K562 (cell line): Measurements from ENCODE around the gene BCL7B. TPM values are rescaled to one million over a fixed set of nuclear protein-coding genes. Genes with fewer than 3 reads are reported as not detected.

Experiments
- ADNP ChIP-seq: fragments of 200-800 bp; sonication (Bioruptor generic); IDR thresholded peaks from 2 replicates; pipeline ENCODE4 v1.6.1; 2016; ENCODE audit warnings: missing genetic modification characterization, missing compliant biosample characterization
- ASH1L ChIP-seq: fragments of 450-650 bp; IDR thresholded peaks from 2 replicates; pipeline ENCODE4 v1.6.1; 2018; ENCODE audit warnings: borderline replicate concordance, mild to moderate bottlenecking, low read depth; ENCODE audit not compliant: partially characterized antibody
- BHLHE40 ChIP-seq: IDR thresholded peaks from 2 replicates; pipeline ENCODE4 v1.6.1; 2011; ENCODE audit warnings: low read length, improper control_type of control experiment
- BRD9 ChIP-seq: fragments of 450-650 bp; IDR thresholded peaks from 2 replicates; pipeline ENCODE4 v1.6.1; 2018; ENCODE audit warnings: low read depth; ENCODE audit not compliant: partially characterized antibody
- CBFA2T3 ChIP-seq: fragments of 450-650 bp; IDR thresholded peaks from 2 replicates; pipeline ENCODE4 v1.6.1; 2017
- CSDE1 ChIP-seq, 2 experiments: fragments of 450-650 bp; IDR thresholded peaks; 2 replicates each; pipeline ENCODE4 v1.6.1; 2016; ENCODE audit warnings: mild to moderate bottlenecking in 1 of 2
- ELF1 ChIP-seq: fragments of 200-800 bp; sonication (Bioruptor generic); IDR thresholded peaks from 2 replicates; pipeline ENCODE4 v1.6.1; 2016; ENCODE audit warnings: missing genetic modification characterization, missing compliant biosample characterization
- EP400 ChIP-seq: fragments of 450-650 bp; IDR thresholded peaks from 2 replicates; pipeline ENCODE4 v1.6.1; 2017; ENCODE audit warnings: antibody characterized with exemption, mild to moderate bottlenecking, moderate library complexity
- ESRRA ChIP-seq: fragments of 450-650 bp; IDR thresholded peaks from 2 replicates; pipeline ENCODE4 v1.6.1; 2014; ENCODE audit warnings: low read depth, mild to moderate bottlenecking, moderate library complexity, borderline replicate concordance
- ETV6 ChIP-seq, 3 experiments: fragments of 150-350 bp in 1 of 3; sonication (generic) in 1 of 3; formaldehyde crosslinking in 1 of 3; IDR thresholded peaks; 2 replicates each; pipeline versions ENCODE4 v1.6.1 to v1.8.0; 2014 to 2022; ENCODE audit warnings: borderline replicate concordance in 2 of 3, low read depth in 2 of 3, antibody characterized with exemption in 1 of 3, low read length in 1 of 3, mild to moderate bottlenecking in 1 of 3, missing genetic modification reagents in 1 of 3
- GABPA ChIP-seq: fragments of 200-800 bp; sonication (Bioruptor generic); conservative IDR thresholded peaks from 2 replicates; pipeline ENCODE4 v1.6.1; 2016; ENCODE audit warnings: low read depth, missing genetic modification characterization, missing compliant biosample characterization
- KLF6 ChIP-seq: fragments of 250-450 bp; sonication (Bioruptor Pico); IDR thresholded peaks from 2 replicates; pipeline ENCODE4 v1.4.0; 2020; ENCODE audit warnings: mild to moderate bottlenecking, moderate library complexity, borderline replicate concordance
- L3MBTL2 ChIP-seq: fragments of 450-650 bp; IDR thresholded peaks from 2 replicates; pipeline ENCODE4 v1.6.1; 2016; ENCODE audit warnings: mild to moderate bottlenecking, moderate library complexity
- MYBL2 ChIP-seq, 2 experiments: fragments of 450-650 bp in 1 of 2; sonication (generic) in 1 of 2; formaldehyde crosslinking in 1 of 2; IDR thresholded peaks; 2 replicates each; pipeline versions ENCODE4 v1.6.1 to v1.8.1; 2017 to 2022; ENCODE audit warnings: borderline replicate concordance in 1 of 2, inconsistent platforms in 1 of 2, low read depth in 1 of 2, mild to moderate bottlenecking in 1 of 2, missing genetic modification reagents in 1 of 2, moderate library complexity in 1 of 2
- NELFE ChIP-seq: IDR thresholded peaks from 2 replicates; pipeline ENCODE4 v1.6.1; 2011; ENCODE audit warnings: mild to moderate bottlenecking; ENCODE audit not compliant: insufficient read depth, insufficient read length
- PRMT5 ChIP-seq: sonication (generic); formaldehyde crosslinking; IDR thresholded peaks from 2 replicates; pipeline ENCODE4 v1.5.0; 2020; ENCODE audit warnings: missing genetic modification reagents
- RBM17 ChIP-seq: fragments of 200-400 bp; formaldehyde crosslinking; IDR thresholded peaks from 2 replicates; pipeline ENCODE4 v1.6.1; 2017; ENCODE audit warnings: low read depth, mild to moderate bottlenecking, low read length, borderline replicate concordance
- SAFB2 ChIP-seq: fragments of 200-400 bp; formaldehyde crosslinking; IDR thresholded peaks from 2 replicates; pipeline ENCODE4 v1.6.1; 2018; ENCODE audit warnings: borderline replicate concordance, low read length, low read depth, moderate library complexity; ENCODE audit not compliant: severe bottlenecking
- SAP30 ChIP-seq: fragments of 200-600 bp; sonication (generic); IDR thresholded peaks from 2 replicates; pipeline ENCODE4 v1.6.1; 2012; ENCODE audit warnings: borderline replicate concordance, low read depth, mild to moderate bottlenecking, moderate library complexity, low read length, control low read depth, inconsistent platforms; ENCODE audit not compliant: insufficient read depth, poor library complexity, severe bottlenecking
- SMAD2 ChIP-seq: fragments of 150-350 bp; IDR thresholded peaks from 2 replicates; pipeline ENCODE4 v1.6.1; 2014; ENCODE audit warnings: low read depth, mild to moderate bottlenecking, low read length
- SMARCB1 ChIP-seq: IDR thresholded peaks from 2 replicates; pipeline ENCODE4 v1.6.1; 2011; ENCODE audit warnings: improper control_type of control experiment, low read depth; ENCODE audit not compliant: insufficient read length
- SOX6 ChIP-seq: fragments of 450-650 bp; IDR thresholded peaks from 2 replicates; pipeline ENCODE4 v1.6.1; 2014; ENCODE audit warnings: mild to moderate bottlenecking
- ZNF134 ChIP-seq: fragments of 250-450 bp; sonication (Bioruptor Pico); conservative IDR thresholded peaks from 2 replicates; pipeline ENCODE4 v1.4.0; 2020
- ZNF764 ChIP-seq: fragments of 250-450 bp; sonication (Bioruptor Pico); IDR thresholded peaks from 2 replicates; pipeline ENCODE4 v1.4.0; 2020; ENCODE audit warnings: low read depth, mild to moderate bottlenecking, moderate library complexity
- ZNF77 ChIP-seq: fragments of 250-450 bp; sonication (Bioruptor Pico); IDR thresholded peaks from 2 replicates; pipeline ENCODE4 v1.5.0; 2020
- polyA plus RNA-seq, 8 experiments: library from polyadenylated mRNA; depleted of rRNA in 4 of 8; stranded (reverse) in 5 of 8; unstranded in 3 of 8; fragments of >200 nt; fragmentation: Nextera tagmentation in 2 of 8; fragmentation: Illumina TruSeq in 1 of 8; extraction: Ambion mirVana in 2 of 8; extraction: Trizol in 1 of 8; gene quantifications; 2 replicates each; pipeline versions ENCODE4 v1.2.1 to v1.2.3, GENCODE V29; 2011 to 2014; ENCODE audit warnings: inconsistent platforms in 1 of 8, missing spikeins in 1 of 8
- total RNA-seq, 7 experiments: library from RNA; depleted of rRNA in 6 of 7; stranded (reverse); fragments of >200 nt in 6 of 7; fragmentation: Illumina TruSeq in 2 of 7; extraction: Trizol in 2 of 7; gene quantifications; 2 replicates each; pipeline versions ENCODE4 v1.2.1 to v1.2.3, GENCODE V29; 2011 to 2021; ENCODE audit warnings: low replicate concordance in 1 of 7
- TF ChIP-seq, protein P1 (sequence below), 2 experiments: fragments of 450-650 bp; conservative IDR thresholded peaks; 2 replicates each; pipeline ENCODE4 v1.6.1; 2017; ENCODE audit warnings: mild to moderate bottlenecking in 2 of 2, moderate library complexity in 2 of 2

Gene BCL7B
- total and polyA plus RNA-seq, 9 of the 15 experiments (the other 6 are each of a cell fraction or from before 2014, with no cell fraction given) = 10.0 to 73.2 (median 32.9) TPM

- TF ChIP-seq ZNF77 (CRISPR knock-in tag) (no peak), SMAD2 (no peak), ADNP (tag) (no peak), ETV6 (IDR thresholded peaks at IDR 0.05; ENCODE audit: borderline replicate concordance in 1 of 2, low read depth in 2 of 2, low read length in 1 of 2) (no peak), ETV6 (CRISPR knock-in tag; IDR thresholded peaks at IDR 0.05; ENCODE audit: borderline replicate concordance) (peak; percentile 33; the same call in 1 of the 2 replicates), EP400 (peak; percentile 91; the same call in 1 of the 2 replicates), CSDE1 (IDR thresholded peaks at IDR 0.05) (peak in 1 of 2 experiments; percentile 34; a peak in 1 of 4 replicates), RBM17 (no peak), SAFB2 (no peak), L3MBTL2 (peak; percentile 62; the same call in 1 of the 2 replicates), ELF1 (tag) (no peak), CBFA2T3 (0 out of 2 replicates have a peak, but pooled peaks have one; percentile 11), ESRRA (no peak; the same call in 1 of the 2 replicates), GABPA (tag) (no peak), ASH1L (no peak), PRMT5 (CRISPR knock-in tag) (no peak), NELFE (no peak), SAP30 (peak; percentile 74), BRD9 (no peak), SMARCB1 (no peak), BHLHE40 (peak; percentile 56; the same call in 1 of the 2 replicates), MYBL2 (IDR thresholded peaks at IDR 0.05; ENCODE audit: low read depth) (peak; percentile 58), MYBL2 (CRISPR knock-in tag; IDR thresholded peaks at IDR 0.05; ENCODE audit: borderline replicate concordance) (no peak), SOX6 (peak; percentile 33; the same call in 1 of the 2 replicates), KLF6 (CRISPR knock-in tag) (no peak), ZNF134 (CRISPR knock-in tag) (no peak), ZNF764 (CRISPR knock-in tag) (no peak)
- TF ChIP-seq, protein P1, sequence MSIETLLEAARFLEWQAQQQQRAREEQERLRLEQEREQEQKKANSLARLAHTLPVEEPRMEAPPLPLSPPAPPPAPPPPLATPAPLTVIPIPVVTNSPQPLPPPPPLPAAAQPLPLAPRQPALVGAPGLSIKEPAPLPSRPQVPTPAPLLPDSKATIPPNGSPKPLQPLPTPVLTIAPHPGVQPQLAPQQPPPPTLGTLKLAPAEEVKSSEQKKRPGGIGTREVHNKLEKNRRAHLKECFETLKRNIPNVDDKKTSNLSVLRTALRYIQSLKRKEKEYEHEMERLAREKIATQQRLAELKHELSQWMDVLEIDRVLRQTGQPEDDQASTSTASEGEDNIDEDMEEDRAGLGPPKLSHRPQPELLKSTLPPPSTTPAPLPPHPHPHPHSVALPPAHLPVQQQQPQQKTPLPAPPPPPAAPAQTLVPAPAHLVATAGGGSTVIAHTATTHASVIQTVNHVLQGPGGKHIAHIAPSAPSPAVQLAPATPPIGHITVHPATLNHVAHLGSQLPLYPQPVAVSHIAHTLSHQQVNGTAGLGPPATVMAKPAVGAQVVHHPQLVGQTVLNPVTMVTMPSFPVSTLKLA (conservative IDR thresholded peaks at IDR 0.05) = peak; percentile 63 to 87; a peak in 3 of 4 replicates
Measured at GRCh38 chr7:73578342-73579128, 21.0 kb upstream of the BCL7B start, which contains the start of gene TBL2 (continued).
